Right lobe of liver (tissue), 4 donors: ENCODE measurements around the gene ANKRD33B.

Experiments used
- POLR2A ChIP-seq: fragments of 450-650 bp; IDR thresholded peaks from one replicate; pipeline ENCODE4 v1.6.1; 2017; ENCODE audit warnings: antibody characterized with exemption, mild to moderate bottlenecking
- TF ChIP-seq, protein P1 (sequence below), 4 donors: fragments of 200-600 bp in 3 of 4; fragments of 450-650 bp in 1 of 4; IDR thresholded peaks; one replicate each; pipeline versions ENCODE4 v1.5.1 to v1.8.0; 2016 to 2022; ENCODE audit warnings: antibody characterized with exemption in 4 of 4, mild to moderate bottlenecking in 2 of 4
- donor health status: DM: no; HTN: no; CAD: no.
- donor health status: DM: no; HTN: no; CAD: no.
- donor health status: DM: no; HTN: yes; CAD: no.

DNA sequence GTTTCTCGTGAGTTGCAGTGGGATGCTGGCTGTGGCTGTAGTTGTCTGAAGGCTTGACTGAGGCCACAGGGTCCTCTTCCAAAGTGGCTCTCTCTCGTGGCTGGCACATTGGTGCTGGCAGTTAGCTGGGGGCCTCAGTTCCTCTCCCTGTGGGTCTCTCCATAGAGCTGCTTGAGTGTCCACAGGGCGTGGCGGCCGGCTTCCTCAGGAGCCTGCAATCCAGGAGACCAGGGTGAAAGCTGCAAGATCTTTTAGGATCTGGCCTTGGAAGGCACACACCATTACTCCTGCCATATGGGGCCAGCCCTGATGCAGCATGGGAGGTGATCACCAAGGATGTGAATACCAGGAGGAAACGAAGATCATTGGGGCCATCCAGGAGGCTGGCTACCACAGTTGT, 41.1 kb downstream of the ANKRD33B start:
- TF ChIP-seq, protein P1, sequence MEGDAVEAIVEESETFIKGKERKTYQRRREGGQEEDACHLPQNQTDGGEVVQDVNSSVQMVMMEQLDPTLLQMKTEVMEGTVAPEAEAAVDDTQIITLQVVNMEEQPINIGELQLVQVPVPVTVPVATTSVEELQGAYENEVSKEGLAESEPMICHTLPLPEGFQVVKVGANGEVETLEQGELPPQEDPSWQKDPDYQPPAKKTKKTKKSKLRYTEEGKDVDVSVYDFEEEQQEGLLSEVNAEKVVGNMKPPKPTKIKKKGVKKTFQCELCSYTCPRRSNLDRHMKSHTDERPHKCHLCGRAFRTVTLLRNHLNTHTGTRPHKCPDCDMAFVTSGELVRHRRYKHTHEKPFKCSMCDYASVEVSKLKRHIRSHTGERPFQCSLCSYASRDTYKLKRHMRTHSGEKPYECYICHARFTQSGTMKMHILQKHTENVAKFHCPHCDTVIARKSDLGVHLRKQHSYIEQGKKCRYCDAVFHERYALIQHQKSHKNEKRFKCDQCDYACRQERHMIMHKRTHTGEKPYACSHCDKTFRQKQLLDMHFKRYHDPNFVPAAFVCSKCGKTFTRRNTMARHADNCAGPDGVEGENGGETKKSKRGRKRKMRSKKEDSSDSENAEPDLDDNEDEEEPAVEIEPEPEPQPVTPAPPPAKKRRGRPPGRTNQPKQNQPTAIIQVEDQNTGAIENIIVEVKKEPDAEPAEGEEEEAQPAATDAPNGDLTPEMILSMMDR (IDR thresholded peaks at IDR 0.05) = no peak
- TF ChIP-seq POLR2A = no peak
